ENCODE data around the gene MBOAT7. TPM values are rescaled to one million over a fixed set of nuclear protein-coding genes. Genes with fewer than 3 reads are reported as not detected.

MBOAT7 gene
- polyA plus RNA-seq, 1 of the 3 experiments (the other 2 are of a cell fraction), result 80.8 TPM

- TF ChIP-seq REST (IDR thresholded peaks at IDR 0.05; ENCODE audit: low read depth, low read length) (0 out of 2 replicates have a peak, but pooled peaks have one; percentile 24), MAX (IDR thresholded peaks at IDR 0.05; ENCODE audit: low read depth) (peak; percentile 94), POLR2AphosphoS5 (IDR thresholded peaks at IDR 0.05; ENCODE audit: low read depth, low read length) (peak; percentile 45; the same call in 1 of the 2 replicates), TCF12 (IDR thresholded peaks at IDR 0.05) (no peak), SIN3A (IDR thresholded peaks at IDR 0.05; ENCODE audit: borderline replicate concordance, low read depth, low read length) (peak; percentile 97)
These were observed 29.8 kb downstream of the MBOAT7 start, which contains the start of gene LENG1 (continued) for GRCh38 chr19:54159352-54160181.

GRCh38 chr19:54158812-54159351 lies 30.5 kb downstream of the MBOAT7 start:
- no peak for DNase-seq
- ChIA-PET CTCF (interaction anchor here (0.6 to 2.3 kb wide), 9 partner anchors 8 to 129 kb away, joined by 3 to 13 read pairs (median 4); partner anchors contain the start of gene TMC4), POLR2A (interaction anchor here (0.6 to 1.7 kb wide), 4 partner anchors 8 to 31 kb away, joined by 3 to 9 read pairs (median 5); partner anchors contain the start of genes CNOT3 and MBOAT7)
- Histone ChIP-seq H3K36me3 (replicated peaks in 1 of 2; ENCODE audit: control insufficient read depth in 1 of 2, insufficient read depth in 2 of 2, low read length in 1 of 2) (peaks cover 26 to 33% of the 10 kb centered on the region in 2 experiments), H4K20me1 (ENCODE audit: insufficient read depth) (no peaks in the 10 kb centered on the region), H2AFZ (ENCODE audit: low read depth) (peak overlapping the region; percentile 90), H3K27ac (ENCODE audit: low read depth in 2 of 2, low read length in 1 of 2) (peak overlapping the region; percentile 97), H3K9me3 (no peaks in the 10 kb centered on the region), H3F3A (replicated peaks; ENCODE audit: insufficient read depth) (peaks cover 11% of the 10 kb centered on the region), H3K79me2 (ENCODE audit: insufficient read depth) (peaks cover 19% of the 10 kb centered on the region; the same call in 1 of the 2 replicates), H3K27me3 (ENCODE audit: insufficient read depth) (no peaks in the 10 kb centered on the region), H3K4me2 (peak overlapping the region; percentile 94), H3K4me3 (ENCODE audit: low read depth in 2 of 2, low read length in 1 of 2) (peak overlapping the region; percentile 83 to 92), H3K4me1 (ENCODE audit: control insufficient read depth in 1 of 2, insufficient read depth in 2 of 2, low read depth in 1 of 2, low read length in 1 of 2) (peaks cover 7 to 19% of the 10 kb centered on the region in 2 experiments; a peak in 2 of 4 replicates), H3K9ac (peak overlapping the region; percentile 88), H3K9me2 (no peaks in the 10 kb centered on the region)
- 12% methylated on average over 19 of the region's 19 CpGs for WGBS (ENCODE audit: low lambda C conversion rate)
- TF ChIP-seq MXI1 (IDR thresholded peaks at IDR 0.05; ENCODE audit: low read depth, low read length), result 0 out of 2 replicates have a peak, but pooled peaks have one; percentile 13
- no peak for TF ChIP-seq IRF3 (IDR thresholded peaks at IDR 0.05; ENCODE audit: low read depth, low read length)

All from SK-N-SH (cell line).